Sigmoid colon (tissue), 4 donors: ENCODE measurements around the gene TTYH3.

Source experiments
- CTCF ChIP-seq, 4 experiments: fragments of 450-650 bp in 3 of 4; fragments of 200-600 bp in 1 of 4; IDR thresholded peaks; one replicate each; pipeline ENCODE4 v1.5.1; 2016 to 2019; ENCODE audit warnings: antibody characterized with exemption in 4 of 4, mild to moderate bottlenecking in 3 of 4, moderate library complexity in 2 of 4
- EP300 ChIP-seq, 4 donors: sonication (generic); formaldehyde crosslinking; IDR thresholded peaks; one replicate each; pipeline ENCODE4 v1.6.1; 2017; ENCODE audit warnings: antibody characterized with exemption in 4 of 4

- TF ChIP-seq CTCF (IDR thresholded peaks at IDR 0.05) (no peak), EP300 (IDR thresholded peaks at IDR 0.05) (no peak)
These were observed 12.4 kb downstream of the TTYH3 start for GRCh38 chr7:2644220-2644561.
